C4-2B (cell line): Measurements from ENCODE around the gene SRPK1.

Experiments
- CTCF ChIP-seq: fragments of 450-650 bp; conservative IDR thresholded peaks from 2 replicates; pipeline ENCODE4 v1.5.1; 2017; ENCODE audit warnings: mild to moderate bottlenecking
- ZFX ChIP-seq: fragments of 450-650 bp; IDR thresholded peaks from 2 replicates; pipeline ENCODE4 v1.6.1; 2017

GRCh38 chr6:35786810-35787209, 134.1 kb downstream of the SRPK1 start:
- no peak for TF ChIP-seq CTCF
- no peak for TF ChIP-seq ZFX
